Endothelial cell of umbilical vein (primary cell): ENCODE results near the gene SLC4A1AP.

ENCODE experiments used
- EZH2 ChIP-seq: IDR thresholded peaks from 2 replicates; pipeline ENCODE4 v1.6.1; 2012; ENCODE audit warnings: borderline replicate concordance, low read depth, mild to moderate bottlenecking, moderate library complexity, low read length, inconsistent platforms; ENCODE audit not compliant: severe bottlenecking
- MAX ChIP-seq: IDR thresholded peaks from 2 replicates; pipeline ENCODE4 v1.6.1; 2011; ENCODE audit not compliant: insufficient read depth, insufficient read length
- POLR2A ChIP-seq: IDR thresholded peaks from 2 replicates; pipeline ENCODE4 v1.6.1; 2012; ENCODE audit warnings: low read depth, mild to moderate bottlenecking, control low read depth, low read length
- POLR2AphosphoS5 ChIP-seq: IDR thresholded peaks from 2 replicates; pipeline ENCODE4 v1.6.1; 2012; ENCODE audit warnings: low read depth, mild to moderate bottlenecking, control low read depth, low read length, moderate library complexity; ENCODE audit not compliant: insufficient read depth
- TF ChIP-seq, protein P1 (sequence below), 2 donors: IDR thresholded peaks; 1 replicate in 1 of 2; 2 replicates in 1 of 2; pipeline ENCODE4 v1.5.1; 2011; ENCODE audit warnings: low read length in 2 of 2, mild to moderate bottlenecking in 2 of 2, moderate library complexity in 2 of 2, control low read depth in 1 of 2, inconsistent platforms in 1 of 2, low read depth in 1 of 2; ENCODE audit not compliant: insufficient read depth in 1 of 2; ENCODE audit errors: extremely low read depth in 1 of 2

DNA sequence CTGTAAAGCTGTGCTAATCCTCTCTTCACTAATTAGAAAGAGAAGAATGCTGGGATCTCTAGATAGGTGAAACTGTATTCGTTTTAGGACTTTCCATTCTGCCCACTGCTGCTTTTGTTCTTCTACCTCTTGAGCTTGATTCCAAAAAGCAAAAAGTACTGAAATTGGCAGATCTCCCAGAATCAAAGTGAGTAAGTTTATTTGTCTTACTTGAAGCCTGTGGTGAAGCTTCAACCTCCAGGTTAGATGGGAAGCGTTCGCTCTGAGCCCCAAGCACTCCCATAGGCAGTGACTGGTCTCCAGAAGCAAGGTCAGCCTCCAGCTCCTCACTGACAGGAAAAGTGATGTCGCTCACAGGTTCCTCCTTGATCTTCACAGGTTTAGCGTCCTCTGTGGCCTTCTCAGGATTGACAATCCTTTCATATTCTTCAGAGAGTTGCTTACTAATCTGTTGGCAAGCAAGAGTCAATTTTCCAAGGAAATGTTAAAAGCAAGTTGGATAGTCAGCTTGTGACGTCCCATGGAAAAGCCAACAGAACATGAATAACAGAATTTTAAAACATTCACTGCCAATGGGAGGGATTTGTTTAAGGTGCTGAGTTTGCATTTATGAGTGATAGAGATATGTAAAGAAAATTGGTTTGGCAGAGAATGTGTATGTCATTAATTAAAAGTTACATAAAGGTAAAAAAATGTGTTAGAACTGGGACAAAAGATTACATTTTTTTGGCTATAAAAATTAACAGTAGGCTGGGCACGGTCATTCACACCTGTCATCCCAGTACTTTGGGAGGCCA lies 8.3 kb upstream of the SLC4A1AP start:
- TF ChIP-seq POLR2A: no peak
- TF ChIP-seq, protein P1, sequence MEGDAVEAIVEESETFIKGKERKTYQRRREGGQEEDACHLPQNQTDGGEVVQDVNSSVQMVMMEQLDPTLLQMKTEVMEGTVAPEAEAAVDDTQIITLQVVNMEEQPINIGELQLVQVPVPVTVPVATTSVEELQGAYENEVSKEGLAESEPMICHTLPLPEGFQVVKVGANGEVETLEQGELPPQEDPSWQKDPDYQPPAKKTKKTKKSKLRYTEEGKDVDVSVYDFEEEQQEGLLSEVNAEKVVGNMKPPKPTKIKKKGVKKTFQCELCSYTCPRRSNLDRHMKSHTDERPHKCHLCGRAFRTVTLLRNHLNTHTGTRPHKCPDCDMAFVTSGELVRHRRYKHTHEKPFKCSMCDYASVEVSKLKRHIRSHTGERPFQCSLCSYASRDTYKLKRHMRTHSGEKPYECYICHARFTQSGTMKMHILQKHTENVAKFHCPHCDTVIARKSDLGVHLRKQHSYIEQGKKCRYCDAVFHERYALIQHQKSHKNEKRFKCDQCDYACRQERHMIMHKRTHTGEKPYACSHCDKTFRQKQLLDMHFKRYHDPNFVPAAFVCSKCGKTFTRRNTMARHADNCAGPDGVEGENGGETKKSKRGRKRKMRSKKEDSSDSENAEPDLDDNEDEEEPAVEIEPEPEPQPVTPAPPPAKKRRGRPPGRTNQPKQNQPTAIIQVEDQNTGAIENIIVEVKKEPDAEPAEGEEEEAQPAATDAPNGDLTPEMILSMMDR (IDR thresholded peaks at IDR 0.05; ENCODE audit: extremely low read depth in 1 of 2, insufficient read depth in 1 of 2, low read depth in 1 of 2, low read length in 2 of 2): no peak
- TF ChIP-seq EZH2: no peak
- no peak for TF ChIP-seq MAX
- TF ChIP-seq POLR2AphosphoS5: no peak
